Astrocyte of the hippocampus (primary cell): ENCODE data around the gene FAM216B.

Source experiments
- DNase-seq: peaks from one replicate; pipeline ENCODE4 v3.0.0; 2011; ENCODE audit warnings: low read depth, low spot score

The FAM216B gene

DNA sequence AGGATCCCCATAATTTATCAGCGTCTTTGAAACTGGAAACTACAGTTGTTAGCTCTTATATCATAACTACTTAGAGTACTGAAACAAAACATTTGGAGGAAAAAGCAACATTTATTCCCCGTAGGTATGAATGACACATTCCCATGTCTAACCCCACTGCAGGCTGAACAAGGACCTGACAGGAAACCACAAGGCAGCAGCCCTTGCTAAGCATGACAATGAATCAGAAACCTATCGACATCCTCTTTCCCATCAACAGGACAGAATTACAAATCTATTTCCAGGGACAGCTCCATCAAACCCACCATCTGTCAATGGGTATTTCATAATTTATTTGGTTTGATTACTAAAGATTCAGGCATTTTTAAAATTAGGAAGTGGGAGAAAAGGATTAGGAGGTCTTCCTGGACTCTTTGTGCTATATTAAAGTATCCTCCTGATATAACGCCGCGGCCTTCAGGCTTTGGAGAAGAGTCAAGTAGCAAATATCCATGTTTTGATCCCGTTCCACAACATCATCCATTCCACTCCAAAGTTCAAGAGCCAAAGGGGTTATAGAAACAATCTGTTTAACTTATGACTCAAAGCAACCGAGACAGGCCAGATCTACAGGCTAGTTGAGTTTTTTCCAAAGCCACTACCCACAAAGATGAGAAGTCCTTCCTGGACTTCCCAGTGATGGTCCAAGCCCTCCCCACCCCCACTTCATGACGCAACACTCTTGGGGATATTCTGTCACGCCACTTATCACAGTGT, 51.1 kb downstream of the FAM216B start:
- peak; percentile 63 for DNase-seq

DNA sequence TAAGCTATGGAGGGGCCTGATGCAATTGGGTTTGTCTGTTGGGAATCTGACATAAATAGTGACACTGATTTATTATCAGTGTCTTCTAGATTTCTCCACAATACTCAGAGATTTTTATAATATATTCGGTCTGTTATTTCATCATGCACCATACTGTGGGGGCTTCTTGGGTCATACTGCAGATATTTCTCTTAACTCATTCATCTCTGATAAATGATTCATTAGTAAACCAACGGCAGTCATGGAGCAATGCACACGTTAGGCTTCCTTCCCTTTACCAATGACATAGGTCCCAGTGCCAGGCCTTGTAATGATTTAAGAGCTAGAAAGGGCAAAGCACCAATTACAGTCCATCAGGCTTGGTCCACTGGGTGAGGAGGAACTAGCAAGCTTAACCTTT, 53.6 kb downstream of the FAM216B start:
- DNase-seq = no peak

DNA sequence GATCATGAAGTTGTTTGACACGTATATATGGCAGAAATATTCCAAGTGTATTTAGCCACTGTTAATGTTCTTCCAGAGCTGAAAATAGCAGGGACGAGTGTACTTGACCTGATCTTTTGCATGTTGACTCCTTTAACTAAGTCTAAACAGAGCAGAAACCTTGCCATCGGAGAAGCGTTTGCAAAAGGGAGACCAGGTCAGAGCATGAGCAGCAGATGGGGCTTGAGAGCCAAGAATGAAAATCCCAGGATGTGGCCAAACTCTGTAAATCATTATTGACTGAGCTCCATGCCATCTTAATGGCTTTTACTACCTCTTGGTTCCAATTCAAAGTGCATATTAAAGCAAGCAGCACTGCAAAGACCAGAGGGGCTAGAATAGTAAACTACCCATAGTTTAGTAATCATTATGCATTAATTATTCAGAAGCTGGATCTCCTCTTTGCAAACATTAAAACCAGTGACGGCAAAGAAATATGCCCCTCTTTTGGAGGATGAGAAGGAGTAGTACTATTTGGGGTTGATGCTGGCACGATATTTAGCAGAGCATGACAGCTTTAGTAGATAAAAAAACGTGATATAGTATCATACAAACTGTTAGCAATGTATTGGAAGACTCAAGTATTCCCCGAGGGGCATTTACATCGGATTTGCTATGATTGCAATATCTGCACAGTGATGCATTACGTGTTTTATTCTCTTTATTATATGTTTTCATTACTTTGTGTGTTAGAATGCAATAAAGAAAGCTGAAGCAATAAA, 55.7 kb downstream of the FAM216B start:
- DNase-seq = peak; percentile 27
